H1 (cell line): ENCODE results near the gene MAPK8. TPM values are rescaled to one million over a fixed set of nuclear protein-coding genes. Genes with fewer than 3 reads are reported as not detected.

ENCODE experiments used
- ATF2 ChIP-seq: IDR thresholded peaks from 2 replicates; pipeline ENCODE4 v1.6.1; 2012; ENCODE audit warnings: low read length, inconsistent platforms
- RFX5 ChIP-seq: IDR thresholded peaks from 2 replicates; pipeline ENCODE4 v1.6.1; 2011; ENCODE audit warnings: low read depth, low read length, improper control_type of control experiment, borderline replicate concordance
- polyA plus RNA-seq, 7 experiments: library from polyadenylated mRNA; depleted of rRNA in 3 of 7; stranded (reverse) in 5 of 7; unstranded in 2 of 7; fragments of >200 nt in 5 of 7; fragments of 200-250 nt in 2 of 7; gene quantifications; 1 replicate in 5 of 7; 2 replicates in 1 of 7; 4 replicates in 1 of 7; pipeline versions ENCODE4 v1.2.1 to v1.2.3, GENCODE V29; 2011 to 2013; ENCODE audit warnings: missing spikeins in 2 of 7, mixed read lengths in 2 of 7
- total RNA-seq: library from RNA; stranded (reverse); fragmentation: NEBNext Ultra II Directional; extraction: Animal tissue kit (Norgen Biotek cat#: 25700); gene quantifications from 2 replicates; pipeline ENCODE4 v1.2.1, GENCODE V29; 2021
- TF ChIP-seq, protein P1 (sequence below): fragments of 300-600 bp; sonication (generic); IDR thresholded peaks from 2 replicates; pipeline ENCODE4 v1.7.1; 2012; ENCODE audit warnings: low read length, moderate library complexity, mild to moderate bottlenecking, inconsistent platforms; ENCODE audit not compliant: insufficient replicate concordance
- TF ChIP-seq, protein P2 (sequence below): IDR thresholded peaks from 2 replicates; pipeline ENCODE4 v1.6.1; 2012; ENCODE audit warnings: inconsistent platforms

Gene MAPK8
- total and polyA plus RNA-seq, 2 of the 8 experiments (the other 6 are each of a cell fraction or from before 2014, with no cell fraction given) = 23.3 to 71.3 TPM

GRCh38 chr10:48272682-48273081, 33.8 kb upstream of the MAPK8 start (continued):
- TF ChIP-seq, protein P1, sequence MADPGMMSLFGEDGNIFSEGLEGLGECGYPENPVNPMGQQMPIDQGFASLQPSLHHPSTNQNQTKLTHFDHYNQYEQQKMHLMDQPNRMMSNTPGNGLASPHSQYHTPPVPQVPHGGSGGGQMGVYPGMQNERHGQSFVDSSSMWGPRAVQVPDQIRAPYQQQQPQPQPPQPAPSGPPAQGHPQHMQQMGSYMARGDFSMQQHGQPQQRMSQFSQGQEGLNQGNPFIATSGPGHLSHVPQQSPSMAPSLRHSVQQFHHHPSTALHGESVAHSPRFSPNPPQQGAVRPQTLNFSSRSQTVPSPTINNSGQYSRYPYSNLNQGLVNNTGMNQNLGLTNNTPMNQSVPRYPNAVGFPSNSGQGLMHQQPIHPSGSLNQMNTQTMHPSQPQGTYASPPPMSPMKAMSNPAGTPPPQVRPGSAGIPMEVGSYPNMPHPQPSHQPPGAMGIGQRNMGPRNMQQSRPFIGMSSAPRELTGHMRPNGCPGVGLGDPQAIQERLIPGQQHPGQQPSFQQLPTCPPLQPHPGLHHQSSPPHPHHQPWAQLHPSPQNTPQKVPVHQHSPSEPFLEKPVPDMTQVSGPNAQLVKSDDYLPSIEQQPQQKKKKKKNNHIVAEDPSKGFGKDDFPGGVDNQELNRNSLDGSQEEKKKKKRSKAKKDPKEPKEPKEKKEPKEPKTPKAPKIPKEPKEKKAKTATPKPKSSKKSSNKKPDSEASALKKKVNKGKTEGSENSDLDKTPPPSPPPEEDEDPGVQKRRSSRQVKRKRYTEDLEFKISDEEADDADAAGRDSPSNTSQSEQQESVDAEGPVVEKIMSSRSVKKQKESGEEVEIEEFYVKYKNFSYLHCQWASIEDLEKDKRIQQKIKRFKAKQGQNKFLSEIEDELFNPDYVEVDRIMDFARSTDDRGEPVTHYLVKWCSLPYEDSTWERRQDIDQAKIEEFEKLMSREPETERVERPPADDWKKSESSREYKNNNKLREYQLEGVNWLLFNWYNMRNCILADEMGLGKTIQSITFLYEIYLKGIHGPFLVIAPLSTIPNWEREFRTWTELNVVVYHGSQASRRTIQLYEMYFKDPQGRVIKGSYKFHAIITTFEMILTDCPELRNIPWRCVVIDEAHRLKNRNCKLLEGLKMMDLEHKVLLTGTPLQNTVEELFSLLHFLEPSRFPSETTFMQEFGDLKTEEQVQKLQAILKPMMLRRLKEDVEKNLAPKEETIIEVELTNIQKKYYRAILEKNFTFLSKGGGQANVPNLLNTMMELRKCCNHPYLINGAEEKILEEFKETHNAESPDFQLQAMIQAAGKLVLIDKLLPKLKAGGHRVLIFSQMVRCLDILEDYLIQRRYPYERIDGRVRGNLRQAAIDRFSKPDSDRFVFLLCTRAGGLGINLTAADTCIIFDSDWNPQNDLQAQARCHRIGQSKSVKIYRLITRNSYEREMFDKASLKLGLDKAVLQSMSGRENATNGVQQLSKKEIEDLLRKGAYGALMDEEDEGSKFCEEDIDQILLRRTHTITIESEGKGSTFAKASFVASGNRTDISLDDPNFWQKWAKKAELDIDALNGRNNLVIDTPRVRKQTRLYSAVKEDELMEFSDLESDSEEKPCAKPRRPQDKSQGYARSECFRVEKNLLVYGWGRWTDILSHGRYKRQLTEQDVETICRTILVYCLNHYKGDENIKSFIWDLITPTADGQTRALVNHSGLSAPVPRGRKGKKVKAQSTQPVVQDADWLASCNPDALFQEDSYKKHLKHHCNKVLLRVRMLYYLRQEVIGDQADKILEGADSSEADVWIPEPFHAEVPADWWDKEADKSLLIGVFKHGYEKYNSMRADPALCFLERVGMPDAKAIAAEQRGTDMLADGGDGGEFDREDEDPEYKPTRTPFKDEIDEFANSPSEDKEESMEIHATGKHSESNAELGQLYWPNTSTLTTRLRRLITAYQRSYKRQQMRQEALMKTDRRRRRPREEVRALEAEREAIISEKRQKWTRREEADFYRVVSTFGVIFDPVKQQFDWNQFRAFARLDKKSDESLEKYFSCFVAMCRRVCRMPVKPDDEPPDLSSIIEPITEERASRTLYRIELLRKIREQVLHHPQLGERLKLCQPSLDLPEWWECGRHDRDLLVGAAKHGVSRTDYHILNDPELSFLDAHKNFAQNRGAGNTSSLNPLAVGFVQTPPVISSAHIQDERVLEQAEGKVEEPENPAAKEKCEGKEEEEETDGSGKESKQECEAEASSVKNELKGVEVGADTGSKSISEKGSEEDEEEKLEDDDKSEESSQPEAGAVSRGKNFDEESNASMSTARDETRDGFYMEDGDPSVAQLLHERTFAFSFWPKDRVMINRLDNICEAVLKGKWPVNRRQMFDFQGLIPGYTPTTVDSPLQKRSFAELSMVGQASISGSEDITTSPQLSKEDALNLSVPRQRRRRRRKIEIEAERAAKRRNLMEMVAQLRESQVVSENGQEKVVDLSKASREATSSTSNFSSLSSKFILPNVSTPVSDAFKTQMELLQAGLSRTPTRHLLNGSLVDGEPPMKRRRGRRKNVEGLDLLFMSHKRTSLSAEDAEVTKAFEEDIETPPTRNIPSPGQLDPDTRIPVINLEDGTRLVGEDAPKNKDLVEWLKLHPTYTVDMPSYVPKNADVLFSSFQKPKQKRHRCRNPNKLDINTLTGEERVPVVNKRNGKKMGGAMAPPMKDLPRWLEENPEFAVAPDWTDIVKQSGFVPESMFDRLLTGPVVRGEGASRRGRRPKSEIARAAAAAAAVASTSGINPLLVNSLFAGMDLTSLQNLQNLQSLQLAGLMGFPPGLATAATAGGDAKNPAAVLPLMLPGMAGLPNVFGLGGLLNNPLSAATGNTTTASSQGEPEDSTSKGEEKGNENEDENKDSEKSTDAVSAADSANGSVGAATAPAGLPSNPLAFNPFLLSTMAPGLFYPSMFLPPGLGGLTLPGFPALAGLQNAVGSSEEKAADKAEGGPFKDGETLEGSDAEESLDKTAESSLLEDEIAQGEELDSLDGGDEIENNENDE = no peak
- TF ChIP-seq ATF2 = no peak
- TF ChIP-seq RFX5 = no peak
- TF ChIP-seq, protein P2, sequence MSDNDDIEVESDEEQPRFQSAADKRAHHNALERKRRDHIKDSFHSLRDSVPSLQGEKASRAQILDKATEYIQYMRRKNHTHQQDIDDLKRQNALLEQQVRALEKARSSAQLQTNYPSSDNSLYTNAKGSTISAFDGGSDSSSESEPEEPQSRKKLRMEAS = no peak
